Activated CD8-positive, alpha-beta memory T cell treated with anti-CD3 and anti-CD28 coated beads, Interleukin-2, amount 10 ng/mL, durations not matched to agents 7 days and 5 days (primary cell): ENCODE measurements around the gene LRRC72. TPM values are rescaled to one million over a fixed set of nuclear protein-coding genes. Genes with fewer than 3 reads are reported as not detected.

Experiments used
- ATAC-seq: fragments of 150-1000 bp; cut with Tn5 transposase; one replicate; pipeline ENCODE4 v1.10.0; 2021; ENCODE audit warnings: moderate library complexity
- CTCF ChIA-PET: fragments of 350-600 bp; sonication (Branson Sonifier 250); formaldehyde crosslinking; loops from one replicate; lab custom pipeline; 2021; ENCODE audit warnings: antibody characterized with exemption; lab: Charles Lee
- DNase-seq: peaks from one replicate; pipeline ENCODE4 v3.0.0-alpha.2; 2020
- H3K27ac Mint-ChIP-seq: one replicate; pipeline ENCODE4 v1.8.0; 2021; ENCODE audit warnings: mild to moderate bottlenecking, mixed read lengths
- H3K27me3 Mint-ChIP-seq: one replicate; pipeline ENCODE4 v1.8.0; 2021; ENCODE audit warnings: mixed read lengths
- H3K36me3 Mint-ChIP-seq: one replicate; pipeline ENCODE4 v1.8.0; 2021; ENCODE audit warnings: mild to moderate bottlenecking, mixed read lengths
- H3K4me1 Mint-ChIP-seq: one replicate; pipeline ENCODE4 v1.8.0; 2021; ENCODE audit warnings: mixed read lengths
- H3K4me3 Mint-ChIP-seq: one replicate; pipeline ENCODE4 v1.8.0; 2021; ENCODE audit warnings: mild to moderate bottlenecking, moderate library complexity, mixed read lengths
- H3K9me3 Mint-ChIP-seq: one replicate; pipeline ENCODE4 v1.8.0; 2022; ENCODE audit warnings: low read depth, mixed read lengths
- total RNA-seq, 2 experiments: library from RNA; stranded (reverse); gene quantifications; one replicate each; pipeline ENCODE4 v1.2.3, GENCODE V29; 2021

The LRRC72 gene
- total RNA-seq, 2 experiments from 2014 or later: not detected

- CTCF ChIA-PET: no interaction called here
- no peak overlapping the region for H3K4me3 Mint-ChIP-seq
- DNase-seq: no peak
- no peaks in the 10 kb centered on the region for H3K4me1 Mint-ChIP-seq
- H3K9me3 Mint-ChIP-seq: no peaks in the 10 kb centered on the region
- no peaks in the 10 kb centered on the region for H3K27me3 Mint-ChIP-seq
- no peaks in the 10 kb centered on the region for H3K36me3 Mint-ChIP-seq
- H3K27ac Mint-ChIP-seq: no peak overlapping the region
- no peak for ATAC-seq
These were observed 15.8 kb downstream of the LRRC72 start for GRCh38 chr7:16542401-16542800.

DNA sequence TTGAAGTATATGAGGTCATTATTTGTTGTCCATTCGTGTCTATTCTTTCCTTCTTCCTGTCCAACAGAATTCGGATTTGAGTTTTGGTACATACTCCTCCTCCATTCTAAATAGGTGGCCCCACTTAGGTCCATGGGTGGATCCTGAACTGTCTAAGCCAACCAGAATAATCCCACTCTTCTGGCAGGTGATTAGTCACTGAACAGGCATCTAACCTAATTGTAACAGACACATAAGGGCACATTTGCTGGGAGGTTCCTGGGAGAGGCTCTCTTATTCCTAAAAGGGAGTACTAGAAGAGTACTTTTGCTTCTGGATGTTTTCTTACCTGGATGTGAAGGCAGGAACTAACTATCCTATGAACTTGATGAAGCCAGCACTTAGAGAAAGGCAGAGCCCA is 16.8 kb downstream of the LRRC72 start:
- no peaks in the 10 kb centered on the region for H3K36me3 Mint-ChIP-seq
- no peaks in the 10 kb centered on the region for H3K4me1 Mint-ChIP-seq
- ATAC-seq (no peak), DNase-seq (no peak)
- H3K27me3 Mint-ChIP-seq: no peaks in the 10 kb centered on the region
- no peak overlapping the region for H3K27ac Mint-ChIP-seq
- H3K9me3 Mint-ChIP-seq: no peaks in the 10 kb centered on the region
- CTCF ChIA-PET: no interaction called here
- H3K4me3 Mint-ChIP-seq: no peak overlapping the region

- CTCF ChIA-PET: no interaction called here
- Mint-ChIP-seq H3K4me3 (no peak overlapping the region), H3K27me3 (no peaks in the 10 kb centered on the region), H3K4me1 (no peaks in the 10 kb centered on the region), H3K9me3 (no peaks in the 10 kb centered on the region), H3K36me3 (no peaks in the 10 kb centered on the region), H3K27ac (no peak overlapping the region)
- DNase-seq: no peak
- ATAC-seq: no peak
These were observed 20.4 kb downstream of the LRRC72 start for GRCh38 chr7:16546921-16547505.

- Mint-ChIP-seq H3K27ac (no peak overlapping the region), H3K27me3 (peaks cover 5% of the 10 kb centered on the region), H3K4me3 (no peak overlapping the region), H3K36me3 (no peaks in the 10 kb centered on the region), H3K4me1 (no peaks in the 10 kb centered on the region), H3K9me3 (no peaks in the 10 kb centered on the region)
- ATAC-seq: no peak
- DNase-seq: no peak
- CTCF ChIA-PET: interaction anchor here (0.6 to 0.9 kb wide), 2 partner anchors 16 to 502 kb away, joined by 3 to 5 read pairs; no protein-coding TSS in a partner anchor
These were observed 21.8 kb downstream of the LRRC72 start for GRCh38 chr7:16548428-16548827.

DNA sequence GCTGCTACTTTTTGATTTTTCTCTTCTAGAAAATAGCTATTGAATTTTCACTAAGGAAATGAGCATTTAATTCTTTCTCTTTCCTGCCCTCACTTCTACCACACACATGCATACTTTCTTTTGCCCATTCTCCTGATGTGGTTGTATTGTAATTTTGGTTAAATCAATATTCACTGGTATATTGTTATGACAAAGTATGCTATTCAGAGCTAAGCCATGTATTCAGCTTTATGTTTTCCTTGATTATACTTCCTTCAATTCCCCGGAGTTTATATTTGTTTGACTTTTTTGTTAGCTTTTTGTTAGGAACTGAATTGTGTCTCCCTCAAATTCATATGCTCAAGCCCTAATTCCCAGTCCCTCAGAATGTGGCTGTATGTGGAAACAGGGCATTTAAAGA is 24.0 kb downstream of the LRRC72 start:
- Mint-ChIP-seq H3K27ac (no peak overlapping the region), H3K27me3 (peaks cover 7% of the 10 kb centered on the region), H3K4me3 (no peak overlapping the region), H3K9me3 (no peaks in the 10 kb centered on the region), H3K4me1 (no peaks in the 10 kb centered on the region), H3K36me3 (no peaks in the 10 kb centered on the region)
- CTCF ChIA-PET: interaction anchor here (1.0 to 1.6 kb wide), 2 partner anchors 10 to 14 kb away, joined by 3 to 5 read pairs; no protein-coding TSS in a partner anchor
- DNase-seq (no peak), ATAC-seq (no peak)

DNA sequence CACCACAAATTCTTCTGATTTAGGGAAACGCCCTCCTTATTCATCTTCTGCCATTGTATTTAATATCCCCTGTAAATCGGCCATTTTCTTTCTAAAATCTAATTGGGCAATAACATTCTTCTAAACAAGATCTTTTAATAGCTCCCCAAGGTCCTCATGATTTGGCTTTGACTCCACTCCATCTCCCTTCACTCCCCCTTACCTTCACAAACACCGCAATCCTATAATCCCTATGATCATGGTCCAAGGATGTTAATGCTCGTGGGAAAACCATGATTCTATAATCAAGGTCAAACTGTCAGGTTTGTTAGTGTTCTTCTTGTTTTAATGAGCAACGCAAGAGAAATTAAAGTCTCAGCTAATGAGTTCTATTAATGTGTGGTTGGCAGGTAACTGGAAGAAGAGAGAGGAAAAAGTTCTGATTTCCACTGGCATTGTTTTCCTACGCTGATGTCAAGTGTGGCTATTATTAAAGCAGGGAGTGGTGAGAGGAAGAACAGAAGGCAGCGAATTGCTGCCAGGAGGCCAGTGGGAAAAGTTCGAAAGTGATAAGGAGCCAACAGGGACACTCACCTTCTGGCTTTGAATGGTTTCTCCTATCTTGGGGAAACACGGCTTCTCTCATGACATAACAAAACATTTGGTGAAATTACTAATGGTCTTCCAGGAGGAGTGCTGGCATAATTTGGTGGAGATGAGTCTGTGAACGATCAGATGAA is 28.1 kb downstream of the LRRC72 start:
- Mint-ChIP-seq H3K4me3 (no peak overlapping the region), H3K4me1 (no peaks in the 10 kb centered on the region), H3K27me3 (peaks cover 7% of the 10 kb centered on the region), H3K36me3 (no peaks in the 10 kb centered on the region), H3K9me3 (no peaks in the 10 kb centered on the region), H3K27ac (no peak overlapping the region)
- ATAC-seq: no peak
- CTCF ChIA-PET: interaction anchor here (3.1 kb wide), 1 partner anchor 10 kb away, joined by 11 read pairs; no protein-coding TSS in a partner anchor
- no peak for DNase-seq

GRCh38 chr7:16556359-16556758 is 29.7 kb downstream of the LRRC72 start:
- Mint-ChIP-seq H3K9me3 (no peaks in the 10 kb centered on the region), H3K4me1 (no peaks in the 10 kb centered on the region), H3K4me3 (no peak overlapping the region), H3K27ac (no peak overlapping the region), H3K27me3 (peaks cover 7% of the 10 kb centered on the region), H3K36me3 (no peaks in the 10 kb centered on the region)
- CTCF ChIA-PET: interaction anchor here (3.1 kb wide), 1 partner anchor 8 kb away, joined by 11 read pairs; no protein-coding TSS in a partner anchor
- ATAC-seq: no peak
- DNase-seq: no peak

GRCh38 chr7:16558761-16559302 is 32.2 kb downstream of the LRRC72 start:
- peaks cover 2% of the 10 kb centered on the region for H3K27me3 Mint-ChIP-seq
- CTCF ChIA-PET: interaction anchor here (1.1 kb wide), 1 partner anchor 434 kb away, joined by 3 read pairs; no protein-coding TSS in a partner anchor
- DNase-seq (no peak), ATAC-seq (no peak)
- no peaks in the 10 kb centered on the region for H3K36me3 Mint-ChIP-seq
- no peaks in the 10 kb centered on the region for H3K9me3 Mint-ChIP-seq
- peaks cover 6% of the 10 kb centered on the region for H3K4me1 Mint-ChIP-seq
- H3K27ac Mint-ChIP-seq: no peak overlapping the region
- no peak overlapping the region for H3K4me3 Mint-ChIP-seq

GRCh38 chr7:16559497-16560179 is 33.0 kb downstream of the LRRC72 start:
- Mint-ChIP-seq H3K9me3 (no peaks in the 10 kb centered on the region), H3K36me3 (no peaks in the 10 kb centered on the region), H3K4me1 (peaks cover 14% of the 10 kb centered on the region), H3K4me3 (no peak overlapping the region), H3K27ac (no peak overlapping the region), H3K27me3 (no peaks in the 10 kb centered on the region)
- CTCF ChIA-PET: interaction anchor here (1.0 to 1.8 kb wide), 2 partner anchors 9 to 128 kb away, joined by 3 to 7 read pairs; no protein-coding TSS in a partner anchor
- DNase-seq (no peak), ATAC-seq (no peak)

GRCh38 chr7:16561943-16562342 is 35.3 kb downstream of the LRRC72 start:
- CTCF ChIA-PET: interaction anchor here (1.8 kb wide), 1 partner anchor 130 kb away, joined by 7 read pairs; no protein-coding TSS in a partner anchor
- no peak for ATAC-seq
- Mint-ChIP-seq H3K27me3 (peaks cover 2% of the 10 kb centered on the region), H3K27ac (no peak overlapping the region), H3K4me3 (no peak overlapping the region), H3K36me3 (no peaks in the 10 kb centered on the region), H3K9me3 (no peaks in the 10 kb centered on the region), H3K4me1 (peaks cover 18% of the 10 kb centered on the region)
- DNase-seq: no peak

DNA sequence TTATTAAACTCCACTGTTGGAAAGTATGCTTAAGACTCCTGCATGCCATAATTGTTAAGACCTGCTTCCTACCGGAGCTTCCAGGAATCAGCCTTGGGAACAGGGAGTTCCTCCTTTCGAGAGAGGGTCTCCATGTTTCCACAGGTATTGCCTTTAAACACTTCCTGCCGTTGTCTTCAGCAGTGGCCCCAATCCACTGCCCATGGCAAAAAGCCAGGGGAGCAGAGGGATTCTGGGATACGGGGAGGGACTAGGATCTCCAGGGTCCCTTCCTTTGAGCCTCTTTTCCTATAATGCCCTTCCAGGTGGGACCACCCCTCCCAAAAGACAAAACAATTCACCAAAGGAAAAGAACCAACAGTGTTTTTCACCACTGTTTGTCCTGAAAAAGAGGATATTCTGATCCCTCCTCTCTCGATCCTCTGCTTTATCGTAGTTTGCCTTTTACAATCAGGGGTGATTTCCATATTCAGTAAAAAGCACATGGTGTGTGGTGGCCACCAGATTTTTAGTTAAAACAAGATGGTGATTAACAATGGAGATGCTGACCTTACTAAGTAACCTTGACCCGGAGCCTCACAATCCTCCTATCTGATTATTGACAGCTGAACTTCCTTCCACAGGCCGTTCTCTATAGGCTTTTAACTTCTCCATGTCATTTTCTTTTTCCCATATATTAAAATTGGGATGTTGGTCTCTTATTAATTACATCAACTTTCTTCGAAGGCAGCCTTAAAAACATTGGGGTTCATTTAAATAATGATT is 36.0 kb downstream of the LRRC72 start:
- peaks cover 18% of the 10 kb centered on the region for H3K4me1 Mint-ChIP-seq
- H3K27ac Mint-ChIP-seq: no peak overlapping the region
- H3K27me3 Mint-ChIP-seq: peaks cover 4% of the 10 kb centered on the region
- no peaks in the 10 kb centered on the region for H3K9me3 Mint-ChIP-seq
- ATAC-seq (no peak), DNase-seq (no peak)
- no peaks in the 10 kb centered on the region for H3K36me3 Mint-ChIP-seq
- CTCF ChIA-PET: interaction anchor here (2.6 kb wide), 2 partner anchors 485 to 488 kb away, joined by 6 to 18 read pairs; no protein-coding TSS in a partner anchor
- no peak overlapping the region for H3K4me3 Mint-ChIP-seq

- peaks cover 18% of the 10 kb centered on the region for H3K4me1 Mint-ChIP-seq
- CTCF ChIA-PET: interaction anchor here (2.3 to 3.5 kb wide), 4 partner anchors 10 to 489 kb away, joined by 6 to 49 read pairs (median 14); no protein-coding TSS in a partner anchor
- peak overlapping the region; percentile 80 for H3K27ac Mint-ChIP-seq
- H3K36me3 Mint-ChIP-seq: no peaks in the 10 kb centered on the region
- H3K4me3 Mint-ChIP-seq: peak overlapping the region; percentile 54
- peaks cover 9% of the 10 kb centered on the region for H3K27me3 Mint-ChIP-seq
- DNase-seq: no peak
- H3K9me3 Mint-ChIP-seq: no peaks in the 10 kb centered on the region
- ATAC-seq: peak; percentile 77
These were observed 36.8 kb downstream of the LRRC72 start for GRCh38 chr7:16563281-16564022.
